ENCODE data around the gene PDE4B.

- TF ChIP-seq POLR2A (IDR thresholded peaks at IDR 0.05) (no peak), CTCF (IDR thresholded peaks at IDR 0.05) (no peak)
Measured at GRCh38 chr1:65963156-65963888, 170.6 kb downstream of the PDE4B start.

All from lower leg skin (tissue), 3 donors.